ENCODE results near the gene PDLIM3. TPM values are rescaled to one million over a fixed set of nuclear protein-coding genes. Genes with fewer than 3 reads are reported as not detected.

PDLIM3 gene
- total and polyA plus RNA-seq, 2 experiments from 2014 or later, result 10.0 to 29.3 TPM

DNA sequence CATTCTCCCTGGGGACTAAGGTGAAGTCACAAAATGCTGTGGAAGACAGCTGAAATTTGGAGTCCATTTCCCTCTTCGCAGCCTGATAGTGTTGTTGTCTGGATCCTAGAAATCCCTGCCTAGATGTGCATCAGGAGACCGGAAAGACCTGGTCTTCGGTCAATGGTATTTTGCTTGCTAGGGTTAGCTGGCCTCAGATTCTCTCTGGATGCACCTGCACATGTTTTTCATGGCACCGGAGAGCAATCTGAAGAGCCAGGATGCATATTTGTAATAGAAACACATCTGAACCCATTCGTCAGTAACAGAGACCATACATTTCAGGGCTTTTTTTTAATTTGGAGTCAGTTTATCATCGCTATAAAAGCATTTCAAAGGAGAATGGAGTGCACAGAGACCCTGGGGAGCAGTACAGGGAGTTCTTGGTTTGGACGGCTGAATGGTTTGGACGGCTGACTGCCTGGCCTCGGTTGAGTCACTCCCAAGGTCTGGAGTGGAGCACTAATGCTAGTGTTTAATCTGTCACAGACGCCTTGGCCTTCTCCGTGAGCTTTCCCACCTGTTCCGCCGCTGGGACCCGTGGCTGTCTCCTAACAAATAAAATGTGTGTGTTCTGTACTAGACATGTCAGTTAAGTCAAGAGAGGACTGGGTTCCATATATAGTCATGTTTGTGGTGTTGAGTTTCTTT is 7.5 kb upstream of the PDLIM3 start:
- Histone ChIP-seq H3K9me3 (ENCODE audit: low read depth) (no peaks in the 10 kb centered on the region), H3K9me2 (replicated peaks; ENCODE audit: insufficient read depth) (no peaks in the 10 kb centered on the region), H3K27ac (no peak overlapping the region), H3K36me3 (replicated peaks; ENCODE audit: insufficient read depth, low read depth) (no peaks in the 10 kb centered on the region), H3K4me2 (no peak overlapping the region), H4K20me1 (ENCODE audit: insufficient read depth, poor library complexity, severe bottlenecking) (no peaks in the 10 kb centered on the region), H3K27me3 (peaks cover 17% of the 10 kb centered on the region), H3K79me2 (no peaks in the 10 kb centered on the region), H3K4me3 (no peak overlapping the region), H2AFZ (no peak overlapping the region), H3K4me1 (ENCODE audit: insufficient read depth) (no peaks in the 10 kb centered on the region)
- 68% methylated on average over 14 of the region's 14 CpGs for WGBS (ENCODE audit: low lambda C conversion rate, missing lambda C conversion rate)
- TF ChIP-seq EZH2phosphoT487 (IDR thresholded peaks at IDR 0.05; ENCODE audit: low read depth, severe bottlenecking, unreplicated experiment) (no peak), EZH2 (IDR thresholded peaks at IDR 0.05; ENCODE audit: borderline replicate concordance) (no peak)
- TF ChIP-seq, protein P1, sequence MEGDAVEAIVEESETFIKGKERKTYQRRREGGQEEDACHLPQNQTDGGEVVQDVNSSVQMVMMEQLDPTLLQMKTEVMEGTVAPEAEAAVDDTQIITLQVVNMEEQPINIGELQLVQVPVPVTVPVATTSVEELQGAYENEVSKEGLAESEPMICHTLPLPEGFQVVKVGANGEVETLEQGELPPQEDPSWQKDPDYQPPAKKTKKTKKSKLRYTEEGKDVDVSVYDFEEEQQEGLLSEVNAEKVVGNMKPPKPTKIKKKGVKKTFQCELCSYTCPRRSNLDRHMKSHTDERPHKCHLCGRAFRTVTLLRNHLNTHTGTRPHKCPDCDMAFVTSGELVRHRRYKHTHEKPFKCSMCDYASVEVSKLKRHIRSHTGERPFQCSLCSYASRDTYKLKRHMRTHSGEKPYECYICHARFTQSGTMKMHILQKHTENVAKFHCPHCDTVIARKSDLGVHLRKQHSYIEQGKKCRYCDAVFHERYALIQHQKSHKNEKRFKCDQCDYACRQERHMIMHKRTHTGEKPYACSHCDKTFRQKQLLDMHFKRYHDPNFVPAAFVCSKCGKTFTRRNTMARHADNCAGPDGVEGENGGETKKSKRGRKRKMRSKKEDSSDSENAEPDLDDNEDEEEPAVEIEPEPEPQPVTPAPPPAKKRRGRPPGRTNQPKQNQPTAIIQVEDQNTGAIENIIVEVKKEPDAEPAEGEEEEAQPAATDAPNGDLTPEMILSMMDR (IDR thresholded peaks at IDR 0.05; ENCODE audit: poor library complexity), result no peak
- DNase-seq (ENCODE audit: low spot score), result no peak

DNA sequence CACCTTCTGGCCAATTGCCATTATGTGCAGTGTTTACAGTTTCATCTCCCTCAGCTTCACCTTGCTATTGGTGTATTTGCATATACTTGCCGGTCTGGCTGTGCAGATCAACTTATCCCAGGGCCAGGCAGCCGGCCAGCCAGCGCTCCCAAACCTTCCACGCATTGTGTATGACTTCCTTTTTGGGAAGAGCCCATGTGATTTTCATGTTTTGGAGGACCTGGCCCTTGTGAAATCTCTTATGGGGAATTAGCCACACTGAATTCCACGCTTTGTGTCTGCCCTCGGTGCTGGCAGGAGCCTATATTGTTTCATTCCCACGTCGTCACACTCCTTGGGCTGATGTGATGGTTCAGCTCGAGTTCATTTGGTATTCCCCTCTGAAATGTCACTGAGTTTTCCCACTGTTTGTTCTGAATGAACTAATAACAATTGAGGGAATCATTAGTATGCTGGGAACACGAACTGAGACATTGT is 6.0 kb upstream of the PDLIM3 start:
- Histone ChIP-seq H3K27me3 (peaks cover 28% of the 10 kb centered on the region), H3K36me3 (replicated peaks; ENCODE audit: insufficient read depth, low read depth) (no peaks in the 10 kb centered on the region), H3K27ac (no peak overlapping the region), H3K9me2 (replicated peaks; ENCODE audit: insufficient read depth) (no peaks in the 10 kb centered on the region), H2AFZ (no peak overlapping the region), H3K9me3 (ENCODE audit: low read depth) (no peaks in the 10 kb centered on the region), H4K20me1 (ENCODE audit: insufficient read depth, poor library complexity, severe bottlenecking) (no peaks in the 10 kb centered on the region), H3K79me2 (no peaks in the 10 kb centered on the region), H3K4me3 (no peak overlapping the region), H3K4me2 (no peak overlapping the region), H3K4me1 (ENCODE audit: insufficient read depth) (peaks cover under 1% of the 10 kb centered on the region)
- no peak for DNase-seq (ENCODE audit: low spot score)
- 79% methylated on average over 10 of the region's 10 CpGs for WGBS (ENCODE audit: low lambda C conversion rate, missing lambda C conversion rate)
- no peak for TF ChIP-seq EZH2 (IDR thresholded peaks at IDR 0.05; ENCODE audit: borderline replicate concordance)
- no peak for TF ChIP-seq EZH2phosphoT487 (IDR thresholded peaks at IDR 0.05; ENCODE audit: low read depth, severe bottlenecking, unreplicated experiment)
- TF ChIP-seq, protein P1 (IDR thresholded peaks at IDR 0.05; ENCODE audit: poor library complexity), result no peak

DNA sequence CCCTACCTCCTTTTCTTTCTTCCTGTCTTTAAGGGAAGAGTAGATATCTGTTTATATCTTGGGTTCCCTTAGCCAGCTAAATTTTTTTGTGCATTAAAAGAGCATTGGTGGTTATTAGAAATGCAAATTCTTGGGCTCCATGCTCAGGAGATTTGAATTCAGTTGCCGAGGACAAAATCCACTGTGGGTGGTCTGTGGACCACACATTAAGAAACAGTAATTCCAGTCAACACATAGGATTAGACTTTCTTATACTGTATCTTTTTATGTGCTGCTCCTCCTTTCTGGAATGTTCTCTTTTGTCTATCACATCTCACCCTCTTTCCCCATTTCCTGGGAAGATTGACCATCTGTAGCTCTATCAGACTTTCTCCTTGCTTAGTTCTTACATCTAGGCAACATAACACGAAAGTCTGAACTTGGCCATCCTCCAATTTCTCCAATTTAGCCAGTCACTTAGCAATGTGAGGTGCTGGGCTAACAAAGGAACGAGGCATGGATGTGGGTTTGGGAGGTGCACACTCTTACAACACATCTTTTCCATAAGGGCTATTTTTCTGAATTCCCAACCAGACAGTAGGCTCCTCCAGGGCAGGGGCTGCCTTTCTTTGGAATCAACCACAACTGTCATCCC is 5.3 kb upstream of the PDLIM3 start:
- TF ChIP-seq, protein P1 (IDR thresholded peaks at IDR 0.05; ENCODE audit: poor library complexity), result no peak
- TF ChIP-seq EZH2 (IDR thresholded peaks at IDR 0.05; ENCODE audit: borderline replicate concordance) (no peak), EZH2phosphoT487 (IDR thresholded peaks at IDR 0.05; ENCODE audit: low read depth, severe bottlenecking, unreplicated experiment) (no peak)
- 59% methylated on average over 3 of the region's 3 CpGs for WGBS (ENCODE audit: low lambda C conversion rate, missing lambda C conversion rate)

More for the DNA sequence above, 5.3 kb upstream of the PDLIM3 start:
- Histone ChIP-seq H3K27ac (no peak overlapping the region), H3K4me2 (no peak overlapping the region), H2AFZ (no peak overlapping the region), H3K36me3 (replicated peaks; ENCODE audit: insufficient read depth, low read depth) (no peaks in the 10 kb centered on the region), H4K20me1 (ENCODE audit: insufficient read depth, poor library complexity, severe bottlenecking) (no peaks in the 10 kb centered on the region), H3K79me2 (no peaks in the 10 kb centered on the region), H3K4me3 (no peak overlapping the region), H3K9me2 (replicated peaks; ENCODE audit: insufficient read depth) (no peaks in the 10 kb centered on the region), H3K4me1 (ENCODE audit: insufficient read depth) (peaks cover 6% of the 10 kb centered on the region), H3K27me3 (peaks cover 33% of the 10 kb centered on the region), H3K9me3 (ENCODE audit: low read depth) (no peaks in the 10 kb centered on the region)
- DNase-seq (ENCODE audit: low spot score), result no peak

Data from hepatocyte (in vitro differentiated cells).